IPS-18a (cell line): ENCODE data around the gene PIK3C2G.

Source experiments
- H3K27ac ChIP-seq: one replicate; pipeline ENCODE4 v1.5.1; 2013; ENCODE audit warnings: low read length
- H3K27me3 ChIP-seq: one replicate; pipeline ENCODE4 v1.6.1; 2013; ENCODE audit warnings: mild to moderate bottlenecking, low read length; ENCODE audit not compliant: control insufficient read depth, insufficient read depth
- H3K36me3 ChIP-seq: one replicate; pipeline ENCODE4 v1.6.1; 2013; ENCODE audit warnings: low read depth, low read length; ENCODE audit not compliant: control insufficient read depth
- H3K4me1 ChIP-seq: one replicate; pipeline ENCODE4 v1.6.1; 2013; ENCODE audit warnings: low read depth, low read length; ENCODE audit not compliant: control insufficient read depth
- H3K4me3 ChIP-seq: one replicate; pipeline ENCODE4 v1.5.1; 2013; ENCODE audit warnings: low read length
- H3K9ac ChIP-seq: one replicate; pipeline ENCODE4 v1.6.1; 2013; ENCODE audit warnings: mild to moderate bottlenecking, low read length, moderate library complexity
- H3K9me3 ChIP-seq: one replicate; pipeline ENCODE4 v1.6.1; 2013; ENCODE audit warnings: low read depth, low read length; ENCODE audit not compliant: control insufficient read depth

PIK3C2G gene

DNA sequence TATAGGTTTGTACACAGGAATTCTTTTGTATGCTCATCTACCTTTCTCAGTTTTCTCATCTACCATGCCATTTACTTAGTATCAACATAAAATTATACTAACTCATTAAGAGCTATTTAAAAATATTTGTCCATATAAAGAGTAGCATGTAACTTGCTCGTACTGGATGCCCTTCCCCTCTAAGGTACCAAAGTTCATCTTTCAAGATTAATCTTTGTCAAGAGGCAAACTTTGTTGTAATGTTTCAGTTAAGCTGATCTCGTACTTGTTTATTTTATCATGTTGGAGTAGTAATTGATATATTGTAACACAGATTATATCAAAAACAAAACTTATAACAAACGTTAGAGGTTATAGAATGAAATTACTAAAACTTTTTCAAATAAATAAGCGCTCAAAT lies 128.5 kb downstream of the PIK3C2G start:
- H3K27ac ChIP-seq: no peak overlapping the region
- H3K36me3 ChIP-seq: no peaks in the 10 kb centered on the region
- no peaks in the 10 kb centered on the region for H3K4me1 ChIP-seq
- H3K4me3 ChIP-seq: no peak overlapping the region
- H3K9me3 ChIP-seq: no peaks in the 10 kb centered on the region
- H3K27me3 ChIP-seq: no peaks in the 10 kb centered on the region
- no peak overlapping the region for H3K9ac ChIP-seq

DNA sequence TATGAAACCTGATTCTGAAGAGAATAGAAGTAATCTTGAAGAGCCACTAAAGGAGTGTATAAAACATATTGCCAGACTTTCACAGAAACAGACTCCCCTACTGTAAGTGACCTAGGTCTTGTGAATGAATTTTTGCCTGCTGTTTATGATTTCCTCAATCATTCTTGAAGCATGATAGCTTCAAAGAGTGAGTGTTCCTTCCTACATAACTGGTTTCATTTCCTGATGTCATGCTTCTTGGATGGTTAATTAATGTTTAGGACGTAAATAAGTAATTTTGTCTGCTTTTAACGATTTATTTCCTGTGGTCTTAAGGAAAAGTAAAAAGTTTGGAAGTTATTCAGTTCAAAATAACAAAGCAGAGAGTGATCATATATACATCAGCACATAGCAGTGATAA lies 129.8 kb downstream of the PIK3C2G start:
- Histone ChIP-seq H3K27me3 (no peaks in the 10 kb centered on the region), H3K4me1 (no peaks in the 10 kb centered on the region), H3K36me3 (no peaks in the 10 kb centered on the region), H3K27ac (no peak overlapping the region), H3K9me3 (no peaks in the 10 kb centered on the region), H3K9ac (no peak overlapping the region), H3K4me3 (no peak overlapping the region)

DNA sequence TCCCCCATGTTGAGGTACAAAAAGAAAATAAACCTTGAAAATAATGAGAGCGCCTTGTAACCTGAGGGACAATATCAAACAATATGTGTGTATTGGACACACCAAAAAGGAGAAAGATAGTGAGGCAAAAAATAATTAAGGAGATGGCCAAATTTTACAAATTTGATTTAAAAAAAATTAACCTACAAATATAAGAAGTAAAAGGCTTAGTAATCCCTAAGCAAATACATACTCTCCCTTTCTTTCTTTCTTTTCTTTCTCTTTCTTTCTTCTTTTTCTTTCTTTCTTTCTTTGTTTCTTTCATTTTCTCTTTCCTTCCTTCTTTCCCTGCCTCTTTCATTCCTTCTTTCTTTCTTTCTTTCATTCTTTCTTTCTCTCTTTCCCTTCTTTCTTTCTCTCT lies 133.4 kb downstream of the PIK3C2G start:
- H3K9me3 ChIP-seq: no peaks in the 10 kb centered on the region
- no peak overlapping the region for H3K9ac ChIP-seq
- H3K4me3 ChIP-seq: no peak overlapping the region
- no peaks in the 10 kb centered on the region for H3K4me1 ChIP-seq
- H3K27me3 ChIP-seq: no peaks in the 10 kb centered on the region
- no peak overlapping the region for H3K27ac ChIP-seq
- H3K36me3 ChIP-seq: no peaks in the 10 kb centered on the region

DNA sequence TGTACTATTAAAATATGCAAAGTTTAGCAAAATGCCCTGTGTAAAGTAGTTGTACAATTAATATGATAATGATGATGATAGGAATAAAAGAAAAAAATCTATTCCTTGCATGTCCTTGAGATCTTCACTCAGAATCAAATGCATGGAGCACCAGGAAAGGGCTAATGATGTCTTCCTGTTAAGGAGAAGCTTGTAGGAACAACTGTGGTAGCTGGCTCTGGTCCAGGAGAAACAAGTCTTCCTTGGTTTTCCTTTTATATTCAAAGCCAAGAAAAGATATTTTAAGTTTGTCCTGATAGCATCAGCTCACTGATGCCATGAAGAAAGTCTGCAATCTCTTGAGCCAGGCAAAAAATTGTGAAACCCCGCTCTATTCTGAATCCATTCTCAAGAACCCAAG lies 138.9 kb downstream of the PIK3C2G start:
- Histone ChIP-seq H3K9ac (no peak overlapping the region), H3K9me3 (no peaks in the 10 kb centered on the region), H3K27ac (no peak overlapping the region), H3K4me3 (no peak overlapping the region), H3K36me3 (no peaks in the 10 kb centered on the region), H3K27me3 (no peaks in the 10 kb centered on the region), H3K4me1 (peaks cover 6% of the 10 kb centered on the region)

DNA sequence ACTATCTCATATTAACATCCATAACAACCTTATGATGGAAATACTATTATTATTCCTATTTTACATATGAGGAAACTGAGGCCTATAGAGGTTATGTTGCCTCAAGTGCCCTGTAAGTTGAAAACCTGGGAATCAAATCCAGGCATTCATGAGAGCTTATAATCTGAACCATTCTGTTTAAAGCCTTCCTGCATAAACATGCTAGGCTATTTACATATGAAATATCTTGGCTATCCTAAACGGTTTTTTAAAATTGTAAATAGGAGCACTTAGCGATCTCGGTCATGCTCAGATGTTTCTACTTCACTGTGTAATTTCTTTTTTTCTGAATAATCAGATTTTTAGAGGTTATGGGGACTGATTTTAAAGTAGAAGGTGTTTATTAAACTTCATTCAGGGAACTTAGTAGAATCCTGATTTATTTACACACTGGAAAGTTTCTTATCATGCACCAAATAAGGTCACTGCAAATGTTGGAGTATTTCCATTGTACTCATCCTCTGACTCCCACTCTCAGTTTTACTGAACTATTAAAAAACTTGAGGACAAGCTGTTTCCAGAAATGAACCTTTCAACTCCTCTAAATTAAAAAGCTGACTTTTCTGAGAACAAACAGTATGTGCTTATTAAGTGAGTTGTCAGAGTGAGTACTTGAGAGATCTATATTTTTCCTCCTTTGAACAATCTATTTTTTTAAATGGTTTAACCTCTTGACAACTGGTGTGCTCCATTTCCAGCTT lies 141.7 kb downstream of the PIK3C2G start:
- H3K27me3 ChIP-seq: no peaks in the 10 kb centered on the region
- H3K27ac ChIP-seq: no peak overlapping the region
- no peaks in the 10 kb centered on the region for H3K9me3 ChIP-seq
- no peaks in the 10 kb centered on the region for H3K36me3 ChIP-seq
- no peak overlapping the region for H3K4me3 ChIP-seq
- H3K9ac ChIP-seq: no peak overlapping the region
- peaks cover 6% of the 10 kb centered on the region for H3K4me1 ChIP-seq

DNA sequence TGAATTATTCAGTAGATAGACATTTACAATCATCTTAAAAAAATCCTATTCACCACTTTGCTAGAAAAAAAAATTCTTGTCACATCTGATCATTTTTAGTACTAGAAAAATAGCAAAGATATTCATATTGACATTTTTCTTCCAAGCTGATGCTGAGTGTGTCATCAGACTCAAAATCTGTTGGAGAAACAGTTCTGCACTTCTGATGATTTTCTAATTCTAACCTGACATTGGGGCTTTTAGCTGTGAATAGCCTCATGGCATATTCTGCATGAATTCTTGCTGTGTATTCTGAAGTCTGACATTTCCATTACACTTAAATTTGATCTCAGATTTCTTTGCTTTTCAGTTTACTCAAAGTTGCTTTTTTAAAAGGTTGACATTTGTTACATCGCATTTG lies 150.1 kb downstream of the PIK3C2G start:
- no peak overlapping the region for H3K4me3 ChIP-seq
- no peak overlapping the region for H3K27ac ChIP-seq
- no peaks in the 10 kb centered on the region for H3K4me1 ChIP-seq

DNA sequence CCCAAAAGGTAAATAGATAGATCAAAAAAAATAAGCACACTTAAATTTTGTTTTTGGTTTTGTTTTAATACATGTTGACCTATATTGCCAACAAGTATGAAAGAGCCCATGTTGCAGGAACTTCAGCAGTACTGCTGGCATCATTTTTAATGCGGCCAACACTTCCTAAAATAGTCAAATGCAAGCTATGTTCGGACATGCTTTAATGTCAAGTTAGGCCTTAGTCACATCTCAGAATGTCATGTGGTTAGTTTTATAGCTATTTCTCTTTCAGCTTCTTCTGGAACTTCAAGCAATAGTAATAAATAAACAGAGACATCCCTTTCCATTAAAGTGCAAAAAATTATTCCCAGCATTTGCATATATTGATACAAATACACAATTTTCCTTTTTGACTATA lies 153.4 kb downstream of the PIK3C2G start:
- Histone ChIP-seq H3K27me3 (no peaks in the 10 kb centered on the region), H3K9ac (no peak overlapping the region), H3K4me3 (no peak overlapping the region), H3K9me3 (no peaks in the 10 kb centered on the region), H3K36me3 (no peaks in the 10 kb centered on the region), H3K4me1 (peaks cover 5% of the 10 kb centered on the region), H3K27ac (no peak overlapping the region)

More for the DNA sequence above, 150.1 kb downstream of the PIK3C2G start:
- H3K9ac ChIP-seq: no peak overlapping the region
- H3K27me3 ChIP-seq: no peaks in the 10 kb centered on the region
- no peaks in the 10 kb centered on the region for H3K36me3 ChIP-seq
- no peaks in the 10 kb centered on the region for H3K9me3 ChIP-seq

DNA sequence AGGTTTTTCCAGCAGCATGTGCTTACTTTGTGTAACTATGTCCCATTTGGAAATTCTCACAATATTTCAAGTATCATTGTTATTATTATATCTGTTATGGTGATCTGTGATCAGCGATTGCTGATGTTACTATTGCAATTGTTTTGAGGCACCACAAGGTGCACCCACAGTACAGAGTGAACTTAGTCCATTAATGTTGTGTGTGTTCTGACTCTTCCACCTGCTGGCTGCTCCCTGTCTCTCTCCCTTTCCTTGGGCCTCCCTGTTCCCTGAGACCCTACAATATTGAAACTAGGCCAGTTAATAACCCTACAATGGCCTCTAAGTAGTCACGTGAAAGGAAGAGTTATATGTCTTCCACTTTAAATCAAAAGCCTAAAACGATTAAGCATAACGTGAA lies 153.9 kb downstream of the PIK3C2G start:
- no peak overlapping the region for H3K27ac ChIP-seq
- H3K4me3 ChIP-seq: no peak overlapping the region
- H3K9me3 ChIP-seq: no peaks in the 10 kb centered on the region
- peaks cover 5% of the 10 kb centered on the region for H3K4me1 ChIP-seq
- H3K9ac ChIP-seq: no peak overlapping the region
- H3K27me3 ChIP-seq: no peaks in the 10 kb centered on the region
- H3K36me3 ChIP-seq: no peaks in the 10 kb centered on the region

DNA sequence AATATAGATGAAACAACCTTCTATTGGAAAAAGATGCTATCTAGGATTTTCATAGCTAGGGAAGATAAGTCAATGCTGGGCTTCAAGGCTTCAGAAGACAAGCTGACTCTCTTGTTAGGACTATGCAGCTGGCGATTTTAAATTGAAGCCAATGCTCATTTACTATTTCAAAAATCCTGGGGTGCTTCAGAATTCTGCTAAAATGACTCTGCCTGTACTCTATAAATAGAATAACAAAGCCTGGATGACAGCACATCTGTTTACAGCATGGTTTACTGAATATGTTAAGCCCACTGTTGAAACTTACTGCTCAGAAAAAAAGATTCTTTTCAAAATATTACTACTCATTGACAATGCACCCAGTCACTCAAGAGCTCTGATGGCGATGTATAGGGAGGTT lies 155.1 kb downstream of the PIK3C2G start:
- H3K27ac ChIP-seq: no peak overlapping the region
- no peaks in the 10 kb centered on the region for H3K9me3 ChIP-seq
- H3K27me3 ChIP-seq: no peaks in the 10 kb centered on the region
- H3K4me1 ChIP-seq: peaks cover 5% of the 10 kb centered on the region
- H3K4me3 ChIP-seq: no peak overlapping the region
- no peaks in the 10 kb centered on the region for H3K36me3 ChIP-seq
- H3K9ac ChIP-seq: no peak overlapping the region

DNA sequence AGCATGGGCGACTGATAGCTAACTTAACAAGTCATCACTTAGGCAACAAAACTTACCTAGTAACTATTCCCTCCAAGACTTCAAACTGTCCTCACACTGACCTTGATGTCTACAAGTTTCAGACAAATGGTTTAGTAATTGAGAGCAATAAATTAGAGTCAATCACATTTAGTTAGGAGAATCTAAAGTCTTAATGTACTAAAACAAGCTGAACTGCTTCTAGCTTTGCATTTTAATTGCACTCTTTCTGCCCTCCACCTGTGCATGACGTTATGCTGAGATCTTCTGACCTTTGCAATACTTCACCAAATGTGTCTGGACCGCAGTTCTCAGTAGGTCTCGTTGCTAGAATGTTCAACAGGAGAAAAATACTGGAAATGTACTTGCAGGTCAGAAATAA lies 158.0 kb downstream of the PIK3C2G start:
- peaks cover 5% of the 10 kb centered on the region for H3K4me1 ChIP-seq
- no peaks in the 10 kb centered on the region for H3K27me3 ChIP-seq
- H3K9ac ChIP-seq: no peak overlapping the region
- no peaks in the 10 kb centered on the region for H3K9me3 ChIP-seq
- H3K36me3 ChIP-seq: no peaks in the 10 kb centered on the region
- H3K27ac ChIP-seq: no peak overlapping the region
- no peak overlapping the region for H3K4me3 ChIP-seq

DNA sequence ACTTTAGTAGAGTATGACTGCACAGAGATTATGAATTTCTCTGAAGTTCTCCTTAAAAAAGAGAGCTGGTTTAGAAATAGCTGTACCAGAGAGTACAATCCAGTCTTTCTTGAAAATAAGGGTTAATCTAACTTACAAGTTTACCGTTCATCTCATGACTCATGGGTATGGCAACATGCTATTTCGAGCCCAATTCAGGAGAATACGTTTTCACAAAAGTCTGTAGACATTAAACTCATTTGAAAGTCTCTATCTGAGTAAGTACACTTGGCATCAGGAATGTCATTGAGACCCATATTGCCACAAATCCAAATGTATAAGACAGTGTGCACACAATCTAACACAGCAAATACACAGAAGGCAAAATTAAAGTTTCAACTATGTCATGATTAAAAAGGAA lies 160.5 kb downstream of the PIK3C2G start:
- Histone ChIP-seq H3K9ac (no peak overlapping the region), H3K4me1 (peaks cover 5% of the 10 kb centered on the region), H3K27me3 (no peaks in the 10 kb centered on the region), H3K4me3 (no peak overlapping the region), H3K36me3 (no peaks in the 10 kb centered on the region), H3K27ac (no peak overlapping the region), H3K9me3 (no peaks in the 10 kb centered on the region)

DNA sequence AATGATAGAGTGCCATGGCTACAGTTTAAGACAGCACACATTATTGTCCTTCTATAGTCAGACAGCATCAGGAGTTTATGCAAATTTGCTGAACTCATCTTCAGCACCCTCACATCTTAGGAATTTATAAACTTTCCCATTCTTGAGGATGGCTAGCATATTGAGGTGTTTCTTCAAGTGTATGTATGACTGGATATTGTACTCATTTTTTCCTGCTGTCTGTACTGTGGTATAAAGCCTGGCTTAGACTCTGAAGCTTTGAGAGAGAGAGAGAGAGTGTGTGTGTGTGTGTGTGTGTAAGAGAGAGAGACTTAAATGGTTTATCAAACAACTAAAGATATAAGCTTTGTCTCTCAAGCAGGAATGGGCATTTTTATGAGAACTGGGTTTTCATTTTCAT lies 161.6 kb downstream of the PIK3C2G start:
- Histone ChIP-seq H3K4me3 (no peak overlapping the region), H3K36me3 (no peaks in the 10 kb centered on the region), H3K27me3 (no peaks in the 10 kb centered on the region), H3K4me1 (peaks cover 5% of the 10 kb centered on the region), H3K9me3 (no peaks in the 10 kb centered on the region), H3K27ac (no peak overlapping the region), H3K9ac (no peak overlapping the region)
